Activated T-cell treated with anti-CD3 and anti-CD28 coated beads for 1 hour (primary cell): Measurements from ENCODE around the gene CRYGN.

Experiments
- DNase-seq: peaks from one replicate; pipeline ENCODE4 v3.0.0-alpha.2; 2020; ENCODE audit warnings: low read depth

The CRYGN gene

DNA sequence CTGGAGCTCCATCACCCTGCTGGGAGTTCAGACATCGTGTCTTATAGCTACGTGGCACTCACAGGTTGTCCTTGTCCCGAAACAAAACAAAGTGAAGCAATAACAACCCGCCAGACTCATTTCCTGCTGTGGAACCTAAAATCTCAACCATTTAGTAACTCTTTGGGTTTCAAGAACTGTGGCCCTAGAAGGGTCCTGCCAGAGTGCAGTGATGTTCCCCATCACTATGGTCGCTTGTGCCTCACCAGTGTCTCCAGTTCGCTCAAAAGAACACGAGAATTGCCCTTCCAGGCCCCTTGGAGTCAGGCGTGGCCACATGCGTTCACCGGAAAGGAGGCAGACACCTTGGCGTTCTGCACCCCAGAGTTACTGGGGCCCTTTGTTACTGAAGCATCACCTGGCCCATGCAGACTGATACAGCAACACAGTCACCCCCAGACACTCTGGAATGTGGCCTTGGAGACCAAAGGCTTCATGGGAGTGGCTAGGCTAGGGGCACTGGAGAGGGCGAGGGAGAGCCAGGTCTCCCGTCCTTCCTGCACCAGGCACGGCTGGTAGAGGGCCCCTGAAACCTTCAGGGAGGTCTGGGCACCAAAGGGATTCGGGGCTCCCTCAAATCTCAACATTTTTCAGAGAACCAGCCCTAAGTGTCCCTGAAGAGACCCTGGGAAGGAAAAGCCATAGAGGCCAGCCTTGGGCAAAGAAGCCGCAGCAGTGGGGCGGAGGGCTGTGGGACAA is 908 bp downstream of the CRYGN start:
- DNase-seq: no peak

DNA sequence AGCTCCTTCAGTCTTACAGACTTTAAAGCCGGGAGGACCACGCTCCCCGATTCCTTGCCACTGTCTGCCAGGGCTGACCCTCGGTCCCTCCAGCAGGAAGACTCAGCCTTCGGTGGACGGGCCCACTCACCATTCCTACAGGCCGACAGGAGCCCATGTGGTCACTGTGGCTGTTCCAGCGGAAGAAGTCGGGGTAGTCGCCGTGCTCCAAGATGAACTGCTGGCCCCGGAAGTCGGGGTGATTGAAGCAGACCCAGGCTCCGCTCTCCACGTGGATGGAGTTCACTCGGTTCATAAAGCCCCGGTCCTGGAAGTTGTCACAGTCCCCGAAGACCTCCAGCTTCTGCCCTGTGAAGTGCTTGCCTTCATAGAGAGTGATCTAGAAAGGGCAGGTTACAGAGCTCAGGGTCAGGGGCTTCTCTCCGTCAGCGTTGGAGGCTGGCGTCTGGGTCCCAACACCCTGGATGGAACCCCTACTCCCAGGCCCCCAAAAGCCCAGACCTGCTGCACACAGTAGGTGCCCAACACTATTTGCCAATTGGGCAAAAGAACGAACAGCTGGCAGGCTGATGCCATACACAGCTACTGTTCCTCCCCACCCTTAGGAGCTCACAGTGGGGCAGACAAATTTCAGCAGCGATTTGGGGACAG is 1.9 kb downstream of the CRYGN start:
- DNase-seq: no peak

DNA sequence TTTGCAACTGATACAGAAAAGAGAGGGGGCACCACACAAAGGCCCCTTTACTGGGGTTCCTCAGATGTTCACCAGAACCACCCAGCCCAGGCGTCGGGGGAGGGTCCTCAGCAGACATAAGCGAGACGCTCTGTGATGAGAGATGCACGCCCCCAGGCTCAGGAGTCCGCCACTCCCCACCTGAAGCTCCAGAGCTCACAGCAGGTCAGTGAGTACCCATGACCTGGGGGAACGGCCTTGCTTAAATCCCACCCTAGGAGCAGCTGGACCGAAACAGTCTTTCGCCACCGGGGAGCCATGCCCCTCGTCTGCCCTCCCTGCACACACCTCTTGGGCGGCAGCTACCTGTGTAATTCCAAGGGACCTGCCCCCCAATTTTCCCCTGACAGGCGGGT is 2.8 kb downstream of the CRYGN start:
- DNase-seq: no peak

DNA sequence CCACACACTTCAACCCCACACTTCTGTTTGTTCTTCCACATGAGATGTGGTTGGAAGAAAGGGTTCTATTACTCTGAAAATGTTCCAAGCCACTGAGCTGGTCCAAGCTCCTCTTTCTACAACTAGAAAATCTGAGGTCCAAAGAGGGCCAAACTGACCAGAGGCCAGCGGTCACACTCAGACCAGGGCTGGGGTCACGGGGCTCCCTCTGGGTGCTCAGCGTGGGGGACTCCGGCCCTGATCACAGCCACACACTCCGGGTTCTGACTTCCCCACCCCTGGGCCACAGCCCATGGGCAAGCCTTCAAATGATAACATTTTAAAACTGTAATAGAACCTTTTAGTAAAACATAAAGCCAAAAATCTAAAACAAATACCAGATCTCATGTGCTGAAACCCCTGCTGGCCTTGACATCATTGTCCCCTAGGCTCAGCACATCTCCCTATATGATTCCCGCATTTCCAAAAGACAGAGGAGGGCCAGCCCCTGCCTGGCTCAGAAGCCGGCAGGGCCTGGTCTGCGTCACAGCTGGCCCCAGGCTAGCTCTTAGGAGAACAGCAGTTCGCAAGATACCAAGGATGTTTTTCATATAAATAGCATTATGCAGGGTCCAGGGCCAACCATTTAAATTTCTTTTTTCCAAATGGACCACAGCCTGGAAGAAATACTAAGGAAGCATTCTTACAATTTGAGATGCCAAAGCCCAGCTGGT is 3.3 kb downstream of the CRYGN start:
- no peak for DNase-seq

DNA sequence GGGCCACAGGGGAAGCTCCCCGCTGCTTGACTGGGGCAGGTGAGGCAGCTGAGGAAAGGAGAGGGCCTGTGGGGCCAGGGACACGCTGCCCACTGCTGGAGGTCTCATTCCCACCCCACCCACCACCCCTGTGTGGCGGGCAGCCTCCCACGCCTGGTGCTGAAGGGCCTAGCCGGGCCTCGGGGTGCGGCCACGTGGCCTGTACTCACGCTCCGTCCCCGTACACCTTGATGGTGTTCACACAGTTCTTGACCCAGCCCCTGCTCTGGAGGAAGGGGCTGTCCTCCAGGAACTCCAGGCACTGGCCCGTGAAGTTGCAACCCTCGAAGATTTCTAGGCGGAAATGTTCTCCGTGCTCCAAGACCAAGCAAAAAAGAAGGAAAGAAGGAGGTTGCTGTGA is 4.0 kb downstream of the CRYGN start:
- DNase-seq: no peak

DNA sequence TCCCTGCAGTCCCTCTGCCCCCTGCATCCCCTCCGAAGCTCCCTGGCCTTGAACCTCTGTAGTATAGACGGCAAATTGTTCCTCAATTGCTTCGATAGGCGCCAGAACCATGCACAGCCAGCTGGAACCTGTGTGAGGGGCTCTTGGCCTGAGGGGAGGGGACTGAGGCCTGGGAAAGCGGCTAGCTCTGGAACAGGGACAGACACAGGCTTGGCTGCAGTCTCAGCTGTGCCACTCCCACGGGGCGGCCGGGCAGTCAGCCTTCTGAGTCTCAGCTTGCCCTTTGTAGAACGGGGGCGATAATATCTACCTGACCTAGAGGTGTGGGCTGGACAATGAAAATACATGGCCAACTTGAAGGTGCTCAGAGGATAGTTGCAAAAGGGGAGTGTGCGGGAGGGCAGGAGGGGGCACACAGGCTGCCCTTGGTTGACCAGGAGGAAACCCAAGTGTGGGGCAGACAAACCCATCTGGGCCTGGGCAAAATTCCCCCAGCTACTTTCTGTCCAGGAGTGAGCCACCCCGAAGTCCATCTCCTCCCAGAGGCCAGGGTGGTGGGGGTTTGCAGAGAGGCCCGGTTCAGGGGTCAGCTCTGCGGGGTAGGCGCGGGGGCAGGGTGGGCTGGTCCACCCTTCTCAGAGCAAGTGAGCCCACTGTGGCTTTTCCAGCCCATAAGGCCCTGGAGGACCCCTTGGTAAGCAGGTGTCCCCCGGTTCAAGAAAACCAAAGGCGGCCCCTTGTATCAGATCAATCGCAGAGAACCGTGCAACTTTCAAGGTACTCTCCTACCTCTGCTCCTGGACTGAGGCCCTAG is 4.6 kb downstream of the CRYGN start:
- DNase-seq: no peak

DNA sequence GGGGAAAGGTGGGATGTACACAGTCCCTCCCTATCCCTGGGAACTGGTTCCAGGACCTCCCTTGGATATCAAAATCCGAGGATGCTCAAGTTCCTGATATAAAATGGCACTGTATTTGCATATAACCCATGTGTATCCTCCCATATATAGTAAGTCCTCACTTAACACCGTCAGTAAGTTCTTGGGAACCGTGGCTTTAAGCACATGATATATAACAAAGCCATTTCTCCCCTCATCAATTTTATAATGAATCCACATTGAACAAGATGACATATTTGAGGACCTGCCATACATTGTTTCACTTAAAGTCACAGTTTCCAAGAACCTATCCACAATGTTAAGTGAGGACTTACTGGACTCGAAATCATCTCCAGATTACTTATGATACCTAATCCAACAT is 5.4 kb downstream of the CRYGN start:
- no peak for DNase-seq

DNA sequence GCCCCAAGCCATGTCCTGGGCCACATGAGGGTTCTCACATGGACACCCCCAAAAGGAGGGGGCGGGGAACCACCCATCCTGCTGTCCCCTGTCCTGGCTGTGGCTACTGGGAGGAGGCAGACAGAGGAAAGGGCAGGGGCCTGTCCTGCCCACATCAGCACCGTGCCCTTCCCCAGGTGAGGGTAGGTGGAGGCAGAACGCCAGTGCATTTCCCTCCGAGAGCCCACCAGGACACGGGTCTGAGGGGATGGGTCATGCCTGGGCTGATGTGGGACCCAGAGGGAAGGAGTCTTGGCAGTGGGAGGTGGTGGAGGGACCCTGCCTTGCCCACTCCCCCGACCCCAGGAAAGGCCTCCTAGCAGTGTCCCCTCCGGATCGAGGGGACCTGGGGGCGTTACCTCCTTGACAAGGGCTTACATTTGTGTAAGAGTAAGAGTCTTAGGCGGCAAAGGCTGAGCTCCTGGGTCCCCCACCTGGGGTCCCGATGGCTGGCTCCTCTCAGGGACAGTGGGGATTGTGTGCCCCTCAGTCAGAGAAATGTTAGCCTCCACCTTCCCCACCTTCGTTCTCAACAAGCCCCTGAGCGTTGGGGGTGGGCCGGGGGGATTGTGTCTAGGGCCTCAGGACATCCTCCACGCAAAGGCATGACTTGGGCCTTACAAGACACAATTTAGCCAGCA is 6.1 kb downstream of the CRYGN start:
- DNase-seq: no peak

DNA sequence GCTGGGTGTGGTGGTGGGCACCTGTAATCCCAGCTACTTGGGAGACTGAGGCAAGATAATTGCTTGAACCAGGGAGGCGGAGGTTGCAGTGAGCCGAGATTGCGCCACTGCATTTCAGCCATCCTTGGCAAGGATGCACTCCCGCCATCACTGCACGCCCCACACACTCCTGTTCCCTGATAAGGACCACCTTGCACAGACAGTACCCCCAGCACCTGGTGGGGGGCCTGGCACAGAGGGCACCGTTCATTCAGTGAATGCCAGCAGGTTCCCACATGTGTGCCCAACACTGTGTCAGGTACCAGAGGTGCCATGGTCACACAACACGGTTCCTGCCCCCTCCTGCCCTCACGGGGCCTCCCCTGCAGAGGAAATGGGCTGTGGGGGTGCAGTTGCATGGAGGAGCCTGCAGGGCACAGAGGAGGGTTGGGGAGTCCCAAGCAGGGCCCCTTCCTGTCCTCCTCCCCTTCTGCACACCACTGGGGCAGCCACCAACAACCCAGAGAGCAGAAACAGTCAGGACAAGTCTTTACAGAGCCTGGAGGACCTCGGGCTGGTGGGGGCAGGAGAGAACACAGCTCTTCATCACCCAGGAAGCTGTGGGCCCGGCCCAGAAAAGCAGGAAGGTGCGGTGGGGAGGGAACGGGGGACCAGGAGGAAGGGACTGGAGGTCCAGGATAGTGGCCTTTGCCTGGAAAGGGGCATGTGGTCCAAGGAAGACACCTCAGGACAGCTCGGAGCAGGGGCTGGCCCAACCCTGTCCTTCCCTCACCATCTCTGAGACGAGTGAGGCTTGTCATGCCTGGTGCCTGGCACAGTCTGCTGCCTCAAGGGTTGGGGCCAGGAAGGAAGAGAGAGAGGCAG is 7.1 kb downstream of the CRYGN start:
- DNase-seq: peak; percentile 20

DNA sequence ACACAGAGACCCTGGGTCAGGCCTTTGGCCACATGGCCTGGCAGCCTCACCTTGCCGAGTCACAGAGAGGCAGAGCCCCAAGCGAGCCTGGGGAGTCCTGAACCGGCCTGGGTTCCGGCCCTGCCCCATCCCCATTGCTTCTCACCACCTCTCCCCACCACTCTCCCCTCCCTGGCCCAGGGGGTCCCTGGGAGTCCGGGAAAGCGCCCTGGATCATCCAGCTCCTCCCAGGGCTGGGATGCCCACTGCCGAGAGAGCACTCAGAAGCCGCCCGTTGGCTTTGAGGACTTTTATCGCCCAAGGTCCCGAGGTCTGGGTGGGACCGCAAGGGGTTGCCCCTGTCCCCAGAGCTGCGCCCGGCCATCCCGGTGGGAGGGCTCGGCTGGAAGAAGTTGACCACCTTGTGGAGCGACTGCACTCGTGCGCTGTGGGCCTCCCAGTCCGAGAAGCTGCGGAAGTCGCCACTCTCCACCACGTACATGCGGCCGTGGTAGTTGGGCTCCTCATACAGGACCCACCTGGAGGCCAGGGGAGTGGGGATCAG is 8.1 kb downstream of the CRYGN start:
- DNase-seq: no peak

DNA sequence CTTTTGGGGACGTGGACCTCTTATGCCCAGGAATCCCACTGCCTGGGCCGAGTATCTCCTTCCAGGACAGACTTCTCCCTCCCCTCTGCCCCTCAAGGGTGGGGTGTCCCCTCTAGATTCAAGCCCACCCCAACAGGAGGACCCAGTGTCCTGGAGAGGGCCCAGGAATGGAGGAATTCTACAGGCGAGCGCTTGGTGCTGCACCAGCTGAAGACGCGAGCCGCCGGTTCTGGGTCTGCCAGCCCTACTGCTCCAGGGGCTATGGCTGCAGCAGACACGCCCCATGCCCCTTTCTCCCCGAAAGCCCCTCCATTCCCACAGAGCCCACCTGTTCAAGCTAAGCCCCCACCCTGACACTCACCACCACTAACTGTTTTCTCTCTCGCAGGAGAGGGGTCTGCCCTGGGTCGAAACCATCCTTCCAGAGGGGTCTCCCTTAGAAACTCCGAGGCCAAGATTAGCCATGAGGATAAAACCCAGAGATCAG is 8.6 kb downstream of the CRYGN start:
- DNase-seq: no peak

DNA sequence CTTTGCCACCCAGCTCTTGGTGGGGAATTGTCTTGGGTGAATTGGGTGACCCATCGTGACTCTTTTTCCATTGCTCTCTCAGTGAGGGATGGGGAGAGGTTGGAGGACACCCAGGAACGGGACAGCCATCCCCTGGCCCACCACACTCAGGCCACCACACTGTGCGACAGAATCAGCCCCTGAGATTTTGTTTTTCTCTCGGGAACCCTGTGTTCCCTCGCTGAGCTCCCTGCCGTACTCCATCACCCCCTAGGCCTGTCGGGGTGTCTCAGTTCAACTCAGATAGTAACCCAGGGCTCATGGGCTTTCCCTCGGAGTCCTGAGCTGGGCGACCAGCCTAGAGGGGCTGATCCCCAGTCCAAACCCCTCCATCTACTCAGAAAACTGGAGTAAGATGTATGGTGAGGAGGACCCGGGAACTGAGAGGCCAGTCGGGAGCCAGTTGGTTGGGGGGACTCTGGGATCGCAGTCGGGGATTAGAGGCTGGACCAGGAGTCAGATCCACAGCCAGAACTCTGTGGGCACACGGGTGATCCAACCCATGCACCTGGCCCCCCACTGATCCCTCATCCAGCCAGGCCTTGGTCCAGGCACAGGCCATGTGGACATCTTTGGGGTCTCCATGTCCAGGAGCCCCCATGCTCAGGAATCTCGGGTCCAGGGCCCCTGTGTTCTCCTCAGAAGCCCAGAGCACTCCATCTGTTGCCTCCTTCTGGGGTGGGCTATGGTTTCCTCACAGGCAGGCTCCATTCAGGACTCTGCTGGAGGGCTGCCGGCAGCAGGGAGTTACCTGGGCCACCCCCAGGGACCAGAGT is 9.3 kb downstream of the CRYGN start:
- DNase-seq: no peak

DNA sequence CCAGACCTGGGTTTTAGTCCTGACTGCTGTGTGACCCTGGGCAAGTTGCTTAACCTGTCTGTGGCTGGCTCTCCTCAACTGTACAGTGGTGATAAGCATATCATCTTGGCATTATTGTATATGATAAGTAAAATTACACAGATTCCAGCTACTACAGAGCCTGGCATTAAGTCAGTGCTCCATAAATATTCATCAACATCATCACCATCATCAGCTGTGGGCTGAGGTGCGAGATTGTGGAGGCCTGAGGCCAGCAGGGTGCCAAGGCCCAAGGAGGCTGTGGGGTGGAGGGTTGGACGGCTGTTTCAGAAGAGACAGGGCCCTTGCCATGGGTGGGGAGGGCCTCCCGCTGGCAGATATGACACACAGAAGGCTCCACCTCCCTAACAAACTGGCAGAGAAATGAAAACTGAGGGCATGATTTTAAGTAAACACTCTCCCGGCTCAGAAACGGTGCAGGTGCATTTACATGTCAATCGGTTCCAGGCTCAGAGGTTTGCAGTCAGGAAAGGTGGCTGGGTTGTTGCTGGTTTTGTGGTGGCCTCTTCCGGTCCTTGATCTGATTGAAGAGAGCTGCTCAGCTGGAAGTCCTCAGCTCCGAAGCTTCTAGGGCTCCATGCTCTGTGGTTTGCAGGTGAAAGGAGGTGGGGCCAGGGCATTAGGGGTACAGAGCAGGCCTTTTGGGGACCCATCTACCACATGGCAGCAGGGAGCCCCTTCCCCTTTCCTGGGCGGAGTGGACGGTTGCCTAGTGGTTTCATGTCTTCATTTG is 10.2 kb downstream of the CRYGN start:
- DNase-seq: peak; percentile 33

DNA sequence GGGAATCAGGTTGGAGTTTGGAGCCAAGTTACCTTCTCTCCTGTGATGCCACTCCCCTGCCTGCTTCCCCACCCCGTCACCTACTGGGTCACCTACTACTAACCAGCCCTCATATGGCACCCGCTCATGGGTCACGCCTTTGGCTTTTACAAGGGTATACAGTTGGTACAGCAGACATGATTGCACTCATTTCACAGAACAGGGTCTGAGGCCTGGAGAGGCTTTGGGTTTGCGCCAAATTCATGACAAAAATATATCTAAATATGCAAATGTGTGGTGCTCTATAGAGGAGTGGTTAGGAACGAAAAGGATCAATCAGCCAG is 10.7 kb downstream of the CRYGN start:
- no peak for DNase-seq

DNA sequence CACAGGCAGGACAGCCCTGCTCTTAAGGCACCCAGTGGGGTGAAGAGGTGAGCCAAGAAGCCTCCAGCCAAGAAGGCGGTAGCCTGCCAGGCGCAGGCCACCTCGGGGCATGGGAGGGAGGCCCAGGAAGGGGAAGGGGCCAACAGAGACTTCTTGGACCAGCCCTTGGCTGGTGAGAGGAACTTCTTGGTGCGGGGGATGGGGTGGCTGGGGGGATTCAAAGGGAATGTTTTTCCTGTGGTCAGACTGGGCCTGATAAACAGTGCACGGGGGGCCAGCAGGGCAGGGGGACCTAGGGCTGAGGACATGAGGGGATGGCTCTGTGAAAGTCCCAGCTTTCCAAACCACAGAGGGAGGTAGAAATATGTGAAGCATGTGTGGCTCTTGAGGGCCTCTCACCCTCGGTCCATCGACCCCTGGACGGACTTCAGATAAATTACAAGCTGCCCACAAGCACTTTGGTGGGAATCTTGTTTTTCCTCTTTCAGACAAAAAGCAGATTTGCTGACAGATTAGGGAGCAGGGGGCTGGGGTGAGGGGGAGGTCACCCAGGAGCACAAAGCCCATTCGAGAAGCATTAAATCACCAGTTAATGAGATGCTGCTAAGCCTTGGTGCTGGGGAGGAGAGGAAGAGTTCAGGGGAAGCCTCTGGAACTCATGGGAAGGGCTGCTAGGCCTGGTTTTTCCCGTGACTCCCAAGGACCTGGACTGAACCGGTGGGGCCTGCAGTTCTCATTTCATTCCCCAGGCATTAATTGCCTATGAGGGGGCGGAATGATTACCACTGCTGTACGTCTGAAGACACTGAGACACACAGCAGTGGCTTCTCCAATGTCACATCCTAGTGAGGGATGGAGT is 11.3 kb downstream of the CRYGN start:
- no peak for DNase-seq

DNA sequence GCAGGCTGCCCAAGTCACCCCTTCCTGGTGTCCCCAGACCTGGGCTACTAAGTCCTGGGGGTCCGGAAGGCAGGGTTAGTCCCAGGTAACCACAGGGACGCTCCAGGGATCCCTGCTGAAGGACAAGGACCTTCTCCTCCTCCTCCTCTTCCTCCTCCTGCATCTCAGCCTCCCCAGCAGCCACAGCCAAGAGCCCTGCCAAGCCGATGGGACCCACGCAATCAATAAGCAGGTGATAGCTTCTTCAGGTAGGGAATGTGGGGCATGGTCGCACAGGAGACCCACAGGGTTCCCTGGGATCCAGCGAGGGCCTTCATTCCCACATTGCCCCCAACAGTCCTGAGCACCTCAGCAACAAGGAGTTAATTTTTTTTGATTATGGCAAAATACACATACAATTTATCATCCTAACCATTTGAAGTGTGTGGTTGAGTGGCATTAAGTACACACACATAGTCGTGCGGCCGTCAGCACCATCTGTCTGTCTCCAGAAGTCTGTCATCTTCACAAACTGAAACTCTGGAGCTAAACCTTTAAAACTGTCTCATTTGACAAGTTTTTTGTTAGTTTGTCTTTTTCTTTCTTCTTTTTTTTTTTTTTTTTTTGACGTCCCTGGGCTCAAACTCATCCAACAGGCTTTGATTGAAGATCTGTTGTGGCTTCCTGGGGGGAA is 12.1 kb downstream of the CRYGN start:
- no peak for DNase-seq
